HUES6 (cell line): ENCODE data around the gene GPR180.

Experiments used
- H3K27ac ChIP-seq: 2 replicates; pipeline ENCODE4 v1.7.0; 2013; ENCODE audit warnings: low read depth, mild to moderate bottlenecking, low read length, inconsistent platforms
- H3K27me3 ChIP-seq: 2 replicates; pipeline ENCODE4 v1.6.1; 2013; ENCODE audit warnings: low read length; ENCODE audit not compliant: control insufficient read depth, insufficient read depth
- H3K36me3 ChIP-seq: 2 replicates; pipeline ENCODE4 v1.6.1; 2013; ENCODE audit warnings: low read length; ENCODE audit not compliant: control insufficient read depth, insufficient read depth
- H3K4me1 ChIP-seq: 2 replicates; pipeline ENCODE4 v1.6.1; 2013; ENCODE audit warnings: low read length; ENCODE audit not compliant: control insufficient read depth, insufficient read depth
- H3K4me3 ChIP-seq: 2 replicates; pipeline ENCODE4 v1.5.1; 2013; ENCODE audit warnings: low read depth, low read length
- H3K9ac ChIP-seq: one replicate; pipeline ENCODE4 v1.6.1; 2013; ENCODE audit warnings: mild to moderate bottlenecking, low read length
- H3K9me3 ChIP-seq: 2 replicates; pipeline ENCODE4 v1.6.1; 2013; ENCODE audit warnings: low read depth, low read length; ENCODE audit not compliant: control insufficient read depth, insufficient read depth

The GPR180 gene

GRCh38 chr13:94598281-94598680 is 3.4 kb upstream of the GPR180 start:
- no peak overlapping the region for H3K27ac ChIP-seq
- no peak overlapping the region for H3K9ac ChIP-seq
- H3K4me1 ChIP-seq, result peaks cover 11% of the 10 kb centered on the region
- no peak overlapping the region for H3K4me3 ChIP-seq
- H3K36me3 ChIP-seq, result peaks cover 4% of the 10 kb centered on the region; the same call in 1 of the 2 replicates
- H3K9me3 ChIP-seq, result peaks cover 7% of the 10 kb centered on the region; the same call in 1 of the 2 replicates
- peaks cover 7% of the 10 kb centered on the region for H3K27me3 ChIP-seq

DNA sequence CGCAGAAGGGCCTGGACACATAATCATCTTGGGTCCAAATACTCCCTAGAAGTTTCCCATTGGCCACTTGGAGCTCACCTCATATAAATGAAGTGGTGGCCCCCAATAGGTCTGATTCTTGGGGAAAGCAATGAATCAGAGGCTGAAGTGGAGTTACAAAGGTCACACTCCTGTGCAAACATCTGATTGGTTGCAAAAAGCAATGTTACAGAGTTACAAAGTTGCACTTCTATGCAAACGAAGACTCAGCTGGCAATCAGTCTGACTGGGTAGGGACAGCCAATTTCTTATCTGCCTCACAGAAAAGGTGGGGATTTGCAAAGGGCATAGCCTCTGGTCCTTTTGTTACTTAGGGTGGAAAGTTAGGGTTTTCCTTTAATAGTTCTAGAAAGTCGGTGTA is 1.8 kb upstream of the GPR180 start:
- Histone ChIP-seq H3K9me3 (peaks cover 7% of the 10 kb centered on the region; the same call in 1 of the 2 replicates), H3K4me3 (no peak overlapping the region), H3K36me3 (no peaks in the 10 kb centered on the region), H3K27me3 (peaks cover 7% of the 10 kb centered on the region), H3K4me1 (peaks cover 4% of the 10 kb centered on the region; the same call in 1 of the 2 replicates), H3K9ac (no peak overlapping the region), H3K27ac (no peak overlapping the region)

- H3K9ac ChIP-seq, result peak overlapping the region; percentile 80
- H3K36me3 ChIP-seq, result peaks cover 22% of the 10 kb centered on the region
- H3K27ac ChIP-seq, result no peak overlapping the region
- H3K27me3 ChIP-seq, result peaks cover 7% of the 10 kb centered on the region
- no peaks in the 10 kb centered on the region for H3K4me1 ChIP-seq
- H3K9me3 ChIP-seq, result peaks cover 7% of the 10 kb centered on the region; the same call in 1 of the 2 replicates
- H3K4me3 ChIP-seq, result peak overlapping the region; percentile 77
Measured at GRCh38 chr13:94602467-94602866, 810 bp downstream of the GPR180 start.

DNA sequence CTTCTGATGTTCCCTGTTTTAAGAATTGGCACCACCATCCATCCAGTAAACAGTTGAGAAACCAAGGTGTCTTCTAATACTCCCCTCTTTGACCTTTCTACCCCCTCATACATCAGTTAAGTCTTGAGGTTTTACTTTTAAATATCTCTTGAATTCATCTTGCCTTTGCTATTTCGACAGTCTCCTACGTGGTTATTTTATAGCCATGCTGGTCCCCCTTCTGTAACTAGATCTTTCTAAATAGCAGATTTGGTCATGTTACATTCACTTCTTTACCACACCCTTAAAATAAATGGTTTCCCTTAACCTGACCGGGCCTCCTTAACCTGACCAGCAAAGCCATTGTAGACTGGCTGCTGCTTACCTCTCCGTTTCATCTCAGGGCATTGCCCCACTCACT is 5.4 kb downstream of the GPR180 start:
- Histone ChIP-seq H3K27ac (no peak overlapping the region), H3K9ac (no peak overlapping the region), H3K9me3 (no peaks in the 10 kb centered on the region), H3K4me1 (no peaks in the 10 kb centered on the region), H3K4me3 (no peak overlapping the region), H3K27me3 (no peaks in the 10 kb centered on the region), H3K36me3 (peaks cover 52% of the 10 kb centered on the region)

DNA sequence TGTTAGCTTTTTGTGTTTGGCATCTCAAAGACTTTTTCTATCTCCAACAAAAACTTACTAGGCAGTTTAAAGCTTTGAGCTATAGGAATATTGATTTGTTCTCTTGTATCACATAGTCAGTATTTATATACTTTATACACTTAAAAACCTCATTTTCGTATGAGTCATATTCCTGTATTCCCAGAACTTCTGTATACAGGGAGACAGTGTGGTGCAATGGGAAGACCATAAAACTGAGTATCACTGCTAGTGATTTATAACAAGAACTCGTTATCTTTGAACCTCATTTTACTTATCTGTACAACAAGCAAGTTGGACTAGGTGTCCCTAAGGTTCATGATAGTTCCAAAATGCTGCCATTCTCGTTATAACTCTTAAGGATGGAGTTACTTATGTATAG is 6.3 kb downstream of the GPR180 start:
- Histone ChIP-seq H3K9me3 (no peaks in the 10 kb centered on the region), H3K27me3 (no peaks in the 10 kb centered on the region), H3K27ac (no peak overlapping the region), H3K36me3 (peaks cover 57% of the 10 kb centered on the region), H3K4me1 (no peaks in the 10 kb centered on the region), H3K9ac (no peak overlapping the region), H3K4me3 (no peak overlapping the region)

DNA sequence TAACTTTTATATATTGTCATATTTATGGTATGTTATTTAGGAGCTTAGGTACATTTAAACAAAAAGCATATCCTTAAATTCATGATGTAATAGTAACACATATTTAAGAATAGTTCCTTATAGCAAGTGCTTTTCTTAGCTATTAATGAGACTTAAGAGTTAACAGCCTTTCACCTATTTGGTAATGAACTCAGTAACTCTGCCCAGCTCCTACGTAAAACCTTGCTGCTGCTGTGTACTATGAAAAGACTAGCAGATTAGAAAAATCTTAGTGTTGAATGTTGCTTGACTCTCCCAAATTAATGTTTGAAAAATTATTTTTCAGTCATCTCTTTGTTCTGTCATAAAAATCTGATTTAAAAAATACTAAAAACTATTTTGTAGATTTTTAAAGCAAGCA is 6.9 kb downstream of the GPR180 start:
- Histone ChIP-seq H3K9me3 (no peaks in the 10 kb centered on the region), H3K9ac (no peak overlapping the region), H3K27ac (no peak overlapping the region), H3K27me3 (no peaks in the 10 kb centered on the region), H3K4me3 (no peak overlapping the region), H3K4me1 (no peaks in the 10 kb centered on the region), H3K36me3 (peaks cover 58% of the 10 kb centered on the region)

GRCh38 chr13:94609196-94609595 is 7.5 kb downstream of the GPR180 start:
- H3K27ac ChIP-seq, result no peak overlapping the region
- no peak overlapping the region for H3K4me3 ChIP-seq
- H3K27me3 ChIP-seq, result no peaks in the 10 kb centered on the region
- H3K9ac ChIP-seq, result no peak overlapping the region
- peaks cover 58% of the 10 kb centered on the region for H3K36me3 ChIP-seq
- no peaks in the 10 kb centered on the region for H3K9me3 ChIP-seq
- no peaks in the 10 kb centered on the region for H3K4me1 ChIP-seq

GRCh38 chr13:94610475-94610874 is 8.8 kb downstream of the GPR180 start:
- peaks cover 60% of the 10 kb centered on the region for H3K36me3 ChIP-seq

DNA sequence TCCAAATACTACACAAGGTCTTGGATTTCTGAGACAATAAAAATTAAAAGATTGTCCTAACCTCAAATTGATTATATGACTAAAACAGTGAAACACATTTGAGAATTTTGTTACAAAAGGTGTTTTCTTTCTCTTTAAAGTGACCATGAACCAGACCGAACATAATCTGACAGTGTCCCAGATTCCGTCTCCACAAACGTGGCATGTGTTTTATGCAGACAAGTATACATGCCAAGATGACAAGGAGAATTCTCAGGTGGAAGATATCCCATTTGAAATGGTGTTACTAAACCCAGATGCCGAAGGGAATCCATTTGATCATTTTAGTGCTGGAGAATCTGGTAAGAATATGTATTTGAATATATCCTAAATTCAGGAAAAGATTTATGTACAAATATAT is 10.4 kb downstream of the GPR180 start:
- Histone ChIP-seq H3K27me3 (no peaks in the 10 kb centered on the region), H3K36me3 (peaks cover 46% of the 10 kb centered on the region)

More at GRCh38 chr13:94610475-94610874, 8.8 kb downstream of the GPR180 start:
- Histone ChIP-seq H3K4me1 (no peaks in the 10 kb centered on the region), H3K4me3 (no peak overlapping the region), H3K27ac (no peak overlapping the region), H3K9ac (no peak overlapping the region), H3K27me3 (no peaks in the 10 kb centered on the region), H3K9me3 (no peaks in the 10 kb centered on the region)

GRCh38 chr13:94613051-94613450 is 11.4 kb downstream of the GPR180 start:
- Histone ChIP-seq H3K4me1 (no peaks in the 10 kb centered on the region), H3K4me3 (no peak overlapping the region), H3K36me3 (peaks cover 36% of the 10 kb centered on the region), H3K27ac (no peak overlapping the region), H3K9me3 (no peaks in the 10 kb centered on the region), H3K27me3 (no peaks in the 10 kb centered on the region), H3K9ac (no peak overlapping the region)

More for the DNA sequence above, 10.4 kb downstream of the GPR180 start:
- no peak overlapping the region for H3K27ac ChIP-seq
- H3K4me1 ChIP-seq, result no peaks in the 10 kb centered on the region
- H3K9me3 ChIP-seq, result no peaks in the 10 kb centered on the region
- H3K4me3 ChIP-seq, result no peak overlapping the region
- H3K9ac ChIP-seq, result no peak overlapping the region

- Histone ChIP-seq H3K9me3 (no peaks in the 10 kb centered on the region), H3K27me3 (no peaks in the 10 kb centered on the region), H3K9ac (no peak overlapping the region), H3K36me3 (peaks cover 21% of the 10 kb centered on the region), H3K4me3 (no peak overlapping the region), H3K27ac (no peak overlapping the region), H3K4me1 (no peaks in the 10 kb centered on the region)
Measured at GRCh38 chr13:94617389-94618000, 15.8 kb downstream of the GPR180 start.
